Neural progenitor cell (in vitro differentiated cells): ENCODE results near the gene GPR158. TPM values are rescaled to one million over a fixed set of nuclear protein-coding genes. Genes with fewer than 3 reads are reported as not detected.

Experiments used
- DNase-seq: peaks from one replicate; pipeline ENCODE4 v3.0.0-alpha.2; 2016; ENCODE audit warnings: low spot score
- H2AFZ ChIP-seq: fragments of 200-600 bp; sonication (generic); replicated peaks from 2 replicates; pipeline ENCODE4 v1.6.1; 2016; ENCODE audit warnings: antibody characterized with exemption
- H3F3A ChIP-seq: fragments of 200-600 bp; sonication (generic); 2 replicates; pipeline ENCODE4 v1.6.1; 2016; ENCODE audit warnings: antibody characterized with exemption, low read depth
- H3K27ac ChIP-seq: fragments of 200-600 bp; sonication (generic); 2 replicates; pipeline ENCODE4 v1.5.1; 2016; ENCODE audit warnings: mild to moderate bottlenecking
- H3K27me3 ChIP-seq: fragments of 200-600 bp; sonication (generic); 2 replicates; pipeline ENCODE4 v1.6.1; 2016; ENCODE audit warnings: mild to moderate bottlenecking, moderate library complexity
- H3K36me3 ChIP-seq: fragments of 200-600 bp; sonication (generic); 2 replicates; pipeline ENCODE4 v1.5.1; 2016
- H3K4me1 ChIP-seq: fragments of 200-600 bp; sonication (generic); 2 replicates; pipeline ENCODE4 v1.6.1; 2016; ENCODE audit warnings: mixed run types
- H3K4me2 ChIP-seq: fragments of 200-600 bp; sonication (generic); 2 replicates; pipeline ENCODE4 v1.6.1; 2016
- H3K4me3 ChIP-seq: fragments of 200-600 bp; sonication (generic); 2 replicates; pipeline ENCODE4 v1.5.1; 2016
- H3K79me2 ChIP-seq: fragments of 200-600 bp; sonication (generic); 2 replicates; pipeline ENCODE4 v1.6.1; 2016; ENCODE audit warnings: low read depth
- H3K9ac ChIP-seq: fragments of 200-600 bp; sonication (generic); 2 replicates; pipeline ENCODE4 v1.6.1; 2016
- H3K9me3 ChIP-seq: fragments of 200-600 bp; sonication (generic); 2 replicates; pipeline ENCODE4 v1.5.1; 2016; ENCODE audit warnings: low read depth
- H4K20me1 ChIP-seq: fragments of 200-600 bp; sonication (generic); 2 replicates; pipeline ENCODE4 v1.6.1; 2016; ENCODE audit warnings: low read depth
- H3K27ac Mint-ChIP-seq: 3 replicates; pipeline ENCODE4 v1.8.0; 2021; ENCODE audit warnings: mixed read lengths
- H3K27me3 Mint-ChIP-seq: 2 replicates; pipeline ENCODE4 v1.8.0; 2022; ENCODE audit warnings: low read depth, mild to moderate bottlenecking, inconsistent platforms, moderate library complexity, mixed read lengths; ENCODE audit not compliant: insufficient read depth
- H3K36me3 Mint-ChIP-seq: 3 replicates; pipeline ENCODE4 v1.8.0; 2021; ENCODE audit warnings: mixed read lengths
- H3K4me1 Mint-ChIP-seq: 3 replicates; pipeline ENCODE4 v1.8.0; 2021; ENCODE audit warnings: mixed read lengths
- H3K4me3 Mint-ChIP-seq: 3 replicates; pipeline ENCODE4 v1.8.0; 2021; ENCODE audit warnings: mild to moderate bottlenecking, moderate library complexity, mixed read lengths
- H3K9me3 Mint-ChIP-seq: 3 replicates; pipeline ENCODE4 v1.8.0; 2020; ENCODE audit warnings: mixed read lengths
- CTCF ChIP-seq: fragments of 200-600 bp; sonication (generic); IDR thresholded peaks from 2 replicates; pipeline ENCODE4 v1.5.1; 2017; ENCODE audit warnings: antibody characterized with exemption, mild to moderate bottlenecking
- EZH2 ChIP-seq: fragments of 200-600 bp; sonication (generic); IDR thresholded peaks from 2 replicates; pipeline ENCODE4 v1.6.1; 2017; ENCODE audit warnings: antibody characterized with exemption, mild to moderate bottlenecking, moderate library complexity
- EZH2phosphoT487 ChIP-seq: fragments of 200-600 bp; sonication (generic); IDR thresholded peaks from 2 replicates; pipeline ENCODE4 v1.6.1; 2017; ENCODE audit warnings: antibody characterized with exemption
- total RNA-seq: library from RNA; depleted of rRNA; stranded (reverse); fragments of >200 nt; gene quantifications from 2 replicates; pipeline ENCODE4 v1.2.3, GENCODE V29; 2015; ENCODE audit warnings: low replicate concordance

Gene GPR158
- total RNA-seq, 1 donor from 2014 or later, result 0.39 TPM

GRCh38 chr10:25180801-25181200, 6.0 kb downstream of the GPR158 start:
- peaks cover 9% of the 10 kb centered on the region for H3K4me1 Mint-ChIP-seq
- Histone ChIP-seq H3F3A (no peaks in the 10 kb centered on the region), H3K9me3 (no peaks in the 10 kb centered on the region), H3K36me3 (no peaks in the 10 kb centered on the region), H4K20me1 (peaks cover 8% of the 10 kb centered on the region), H3K4me3 (no peak overlapping the region), H3K9ac (no peak overlapping the region), H3K4me2 (no peak overlapping the region), H2AFZ (no peak overlapping the region), H3K27me3 (peaks cover 37% of the 10 kb centered on the region), H3K27ac (no peak overlapping the region), H3K4me1 (peaks cover 6% of the 10 kb centered on the region), H3K79me2 (no peaks in the 10 kb centered on the region)
- no peaks in the 10 kb centered on the region for H3K36me3 Mint-ChIP-seq
- H3K9me3 Mint-ChIP-seq, result no peaks in the 10 kb centered on the region
- no peak overlapping the region for H3K4me3 Mint-ChIP-seq
- H3K27ac Mint-ChIP-seq, result no peak overlapping the region
- peaks cover 16% of the 10 kb centered on the region for H3K27me3 Mint-ChIP-seq
- TF ChIP-seq EZH2phosphoT487, result no peak
- no peak for TF ChIP-seq CTCF
- TF ChIP-seq EZH2, result no peak
- DNase-seq, result no peak

GRCh38 chr10:25182636-25183035, 7.8 kb downstream of the GPR158 start:
- H3K9me3 Mint-ChIP-seq, result no peaks in the 10 kb centered on the region
- H3K36me3 Mint-ChIP-seq, result no peaks in the 10 kb centered on the region
- no peaks in the 10 kb centered on the region for H3K79me2 ChIP-seq
- H3K27ac Mint-ChIP-seq, result no peak overlapping the region
- no peaks in the 10 kb centered on the region for H3K4me1 ChIP-seq
- no peak overlapping the region for H3K4me2 ChIP-seq
- H3K9me3 ChIP-seq, result no peaks in the 10 kb centered on the region
- DNase-seq, result no peak
- no peaks in the 10 kb centered on the region for H3F3A ChIP-seq
- no peak overlapping the region for H3K9ac ChIP-seq
- peaks cover 19% of the 10 kb centered on the region for H3K27me3 ChIP-seq
- peaks cover 6% of the 10 kb centered on the region for H3K27me3 Mint-ChIP-seq
- TF ChIP-seq CTCF (no peak), EZH2 (no peak), EZH2phosphoT487 (no peak)
- H2AFZ ChIP-seq, result no peak overlapping the region
- no peaks in the 10 kb centered on the region for H3K36me3 ChIP-seq
- H3K4me3 Mint-ChIP-seq, result no peak overlapping the region
- no peak overlapping the region for H3K4me3 ChIP-seq
- H3K27ac ChIP-seq, result no peak overlapping the region
- no peaks in the 10 kb centered on the region for H4K20me1 ChIP-seq
- peaks cover under 1% of the 10 kb centered on the region for H3K4me1 Mint-ChIP-seq

GRCh38 chr10:25191162-25191895, 16.5 kb downstream of the GPR158 start:
- H3K4me1 ChIP-seq, result no peaks in the 10 kb centered on the region
- Mint-ChIP-seq H3K27me3 (peaks cover 4% of the 10 kb centered on the region), H3K4me1 (no peaks in the 10 kb centered on the region), H3K36me3 (no peaks in the 10 kb centered on the region), H3K9me3 (peaks cover 4% of the 10 kb centered on the region), H3K4me3 (no peak overlapping the region), H3K27ac (no peak overlapping the region)
- no peak overlapping the region for H3K4me2 ChIP-seq
- H3K9me3 ChIP-seq, result no peaks in the 10 kb centered on the region
- H3K9ac ChIP-seq, result no peak overlapping the region
- no peaks in the 10 kb centered on the region for H3K27me3 ChIP-seq
- no peak overlapping the region for H3K27ac ChIP-seq
- H3K4me3 ChIP-seq, result no peak overlapping the region
- no peak overlapping the region for H2AFZ ChIP-seq
- H3K36me3 ChIP-seq, result no peaks in the 10 kb centered on the region
- H4K20me1 ChIP-seq, result no peaks in the 10 kb centered on the region
- H3F3A ChIP-seq, result no peaks in the 10 kb centered on the region
- DNase-seq, result no peak
- TF ChIP-seq EZH2phosphoT487, result no peak
- no peak for TF ChIP-seq EZH2
- no peak for TF ChIP-seq CTCF
- no peaks in the 10 kb centered on the region for H3K79me2 ChIP-seq
